HG03280 (cell line): ENCODE results near the gene CYP26C1.

Source experiments
- ATAC-seq: cut with Tn5 transposase; IDR thresholded peaks from one replicate; pipeline ENCODE4 v1.9.1; 2021; ENCODE audit warnings: mild to moderate bottlenecking, moderate library complexity; ENCODE audit not compliant: unreplicated experiment

CYP26C1 gene

DNA sequence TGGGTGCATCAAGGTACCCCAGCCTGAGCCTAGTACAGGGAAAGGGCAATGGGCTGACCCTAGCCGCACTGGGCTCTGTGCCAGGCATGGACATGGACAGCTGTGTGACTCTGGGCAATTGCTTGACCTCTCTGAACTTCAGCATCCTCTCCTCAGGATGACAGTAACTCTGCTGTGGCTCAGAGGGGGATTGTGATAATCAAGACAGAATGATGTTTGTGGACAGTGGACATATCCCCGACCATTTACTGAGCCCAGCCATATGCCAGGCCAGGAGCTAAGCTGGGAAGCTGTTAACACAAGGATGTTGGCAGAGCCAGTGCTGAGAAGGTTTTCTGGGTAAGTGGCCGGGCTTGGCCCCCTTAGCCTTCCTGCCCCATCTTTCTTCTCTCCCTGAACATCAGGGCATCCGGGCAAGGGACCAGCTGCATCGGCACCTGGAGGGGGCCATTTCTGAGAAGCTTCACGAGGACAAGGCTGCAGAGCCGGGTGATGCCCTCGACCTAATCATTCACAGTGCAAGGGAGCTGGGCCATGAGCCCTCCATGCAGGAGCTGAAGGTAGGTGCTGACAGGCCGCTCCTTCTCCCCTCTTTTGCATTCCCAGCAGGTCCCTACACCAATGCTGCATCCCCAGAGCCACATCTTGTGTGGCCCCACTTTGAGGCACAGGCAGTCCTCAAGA lies 3.5 kb downstream of the CYP26C1 start:
- no peak for ATAC-seq

DNA sequence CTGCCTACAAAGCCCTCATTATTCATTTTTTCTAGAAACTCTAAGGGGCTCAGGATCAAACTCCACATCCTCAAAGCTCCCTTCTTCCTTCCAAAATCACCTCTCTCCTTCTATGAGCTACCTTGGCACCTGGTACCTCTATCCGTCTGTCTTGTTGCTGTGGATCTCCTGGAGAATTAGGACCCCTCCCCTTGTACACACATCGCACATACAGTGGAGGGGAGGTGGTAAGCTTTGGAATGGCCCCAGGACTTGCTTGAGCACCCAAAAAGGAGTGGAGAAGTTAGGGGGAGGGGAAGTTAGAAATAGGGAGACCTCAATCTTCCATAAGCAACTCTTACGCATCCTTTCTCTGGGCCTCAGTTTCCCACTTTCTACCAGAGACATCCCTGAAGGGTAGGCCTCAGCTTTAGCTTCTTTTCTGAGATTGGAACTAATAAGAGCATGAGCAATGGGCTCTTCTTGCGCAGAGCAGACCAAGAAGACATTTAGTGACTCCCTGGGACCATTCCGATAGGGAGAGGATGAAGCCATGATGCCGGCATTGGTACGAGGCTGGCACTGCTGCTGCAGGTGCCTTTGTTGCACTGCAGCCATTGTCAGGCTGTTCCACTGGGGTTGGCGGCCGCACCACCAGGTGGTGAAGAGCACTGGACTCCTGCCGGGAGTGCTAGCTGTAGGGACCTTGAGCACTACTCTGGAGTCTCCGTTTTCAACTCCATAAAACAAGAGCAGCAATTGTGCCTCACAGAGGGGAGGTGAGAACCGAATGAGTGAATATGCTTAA lies 4.5 kb downstream of the CYP26C1 start:
- no peak for ATAC-seq

DNA sequence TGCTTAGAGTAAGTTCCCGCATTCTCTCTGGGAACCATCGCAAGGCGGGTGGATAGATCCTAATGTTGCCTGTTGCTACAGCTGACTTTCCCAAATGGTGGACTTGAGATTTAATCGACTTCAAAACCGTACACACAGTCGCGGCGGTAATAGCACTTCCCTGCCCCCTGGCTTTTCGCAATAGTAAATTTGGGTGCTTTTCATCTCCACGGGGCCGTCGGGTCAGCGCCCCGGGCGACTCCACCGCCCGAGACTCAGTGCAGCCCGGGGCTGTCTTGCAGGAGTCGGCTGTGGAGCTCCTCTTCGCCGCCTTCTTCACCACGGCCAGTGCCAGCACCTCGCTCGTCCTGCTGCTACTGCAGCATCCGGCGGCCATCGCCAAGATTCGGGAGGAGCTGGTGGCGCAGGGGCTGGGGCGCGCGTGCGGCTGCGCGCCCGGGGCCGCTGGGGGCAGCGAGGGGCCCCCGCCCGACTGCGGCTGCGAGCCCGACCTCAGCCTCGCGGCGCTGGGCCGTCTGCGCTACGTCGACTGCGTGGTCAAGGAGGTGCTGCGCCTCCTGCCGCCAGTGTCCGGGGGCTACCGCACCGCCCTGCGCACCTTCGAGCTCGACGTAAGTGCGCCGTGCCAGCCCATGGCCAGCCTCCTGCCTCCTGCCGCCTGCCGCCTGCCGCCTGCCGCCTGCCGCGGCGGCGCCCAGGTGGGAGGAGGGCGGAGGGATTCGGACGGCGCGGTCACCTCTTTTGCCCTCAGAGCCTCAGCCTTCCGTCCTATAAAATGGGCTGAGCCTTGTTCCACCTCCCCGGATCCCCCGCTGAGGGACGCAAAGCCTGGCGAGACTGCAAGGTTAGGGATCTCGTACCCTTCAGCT lies 5.3 kb downstream of the CYP26C1 start:
- ATAC-seq: no peak

DNA sequence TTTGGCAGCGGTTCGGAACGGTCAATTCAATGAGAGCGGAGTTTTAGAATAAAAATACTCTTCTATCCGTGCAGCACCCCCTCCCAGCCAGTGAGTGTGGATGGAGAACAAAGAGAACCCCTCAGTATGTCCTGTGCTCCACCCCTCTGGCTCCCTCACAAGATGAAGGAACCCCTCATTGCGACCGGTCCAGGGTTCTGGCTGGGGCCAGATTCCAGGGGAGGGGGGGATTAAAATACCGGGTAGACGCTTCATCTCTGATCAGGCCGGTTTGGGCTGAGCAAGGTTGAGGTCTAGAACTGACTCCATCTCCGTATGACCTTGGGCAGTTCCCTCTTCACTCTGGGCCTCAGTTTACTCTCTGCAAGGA lies 5.9 kb downstream of the CYP26C1 start:
- no peak for ATAC-seq

DNA sequence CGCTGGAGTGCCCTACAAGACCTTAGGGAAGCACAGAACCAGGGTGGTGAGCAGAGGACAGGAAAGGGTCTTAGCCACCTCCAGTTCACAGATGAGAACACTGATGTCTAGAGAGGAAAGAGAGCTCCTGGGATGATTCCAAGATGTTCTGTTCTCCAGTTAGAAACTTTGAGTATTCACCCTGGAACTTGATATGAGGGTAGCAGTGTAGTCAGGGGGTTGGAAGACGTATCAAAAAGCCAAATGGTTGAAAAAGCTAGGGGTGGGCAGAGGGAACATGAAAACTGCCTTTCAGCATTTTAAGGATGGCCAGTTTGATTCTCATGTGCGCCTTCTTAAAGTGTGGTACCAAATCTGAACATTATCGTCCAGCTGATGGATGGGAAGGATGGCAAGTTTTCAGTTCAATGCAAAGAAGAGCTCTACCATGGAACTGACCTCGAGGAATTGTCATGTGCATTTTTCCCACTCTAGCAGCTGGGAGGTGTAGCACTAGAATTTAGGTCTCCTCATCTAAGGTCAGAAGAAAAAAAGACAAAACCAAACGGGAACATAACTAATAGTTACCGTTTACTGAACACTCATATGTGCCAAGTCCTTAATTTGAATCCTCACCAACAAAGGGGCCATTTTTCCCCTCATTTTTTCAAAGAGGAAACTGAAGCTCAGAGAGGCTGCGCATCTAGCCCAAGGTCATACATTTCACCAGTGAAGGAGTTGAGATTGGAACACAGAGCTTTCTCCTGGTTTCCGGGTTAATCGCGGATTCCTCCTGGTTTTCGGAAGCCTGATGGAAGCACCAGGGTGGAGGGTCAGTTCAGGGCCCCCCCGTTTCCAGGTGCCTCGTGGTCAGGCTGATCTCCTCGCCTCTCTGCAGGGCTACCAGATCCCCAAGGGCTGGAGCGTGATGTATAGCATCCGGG lies 7.1 kb downstream of the CYP26C1 start:
- no peak for ATAC-seq

DNA sequence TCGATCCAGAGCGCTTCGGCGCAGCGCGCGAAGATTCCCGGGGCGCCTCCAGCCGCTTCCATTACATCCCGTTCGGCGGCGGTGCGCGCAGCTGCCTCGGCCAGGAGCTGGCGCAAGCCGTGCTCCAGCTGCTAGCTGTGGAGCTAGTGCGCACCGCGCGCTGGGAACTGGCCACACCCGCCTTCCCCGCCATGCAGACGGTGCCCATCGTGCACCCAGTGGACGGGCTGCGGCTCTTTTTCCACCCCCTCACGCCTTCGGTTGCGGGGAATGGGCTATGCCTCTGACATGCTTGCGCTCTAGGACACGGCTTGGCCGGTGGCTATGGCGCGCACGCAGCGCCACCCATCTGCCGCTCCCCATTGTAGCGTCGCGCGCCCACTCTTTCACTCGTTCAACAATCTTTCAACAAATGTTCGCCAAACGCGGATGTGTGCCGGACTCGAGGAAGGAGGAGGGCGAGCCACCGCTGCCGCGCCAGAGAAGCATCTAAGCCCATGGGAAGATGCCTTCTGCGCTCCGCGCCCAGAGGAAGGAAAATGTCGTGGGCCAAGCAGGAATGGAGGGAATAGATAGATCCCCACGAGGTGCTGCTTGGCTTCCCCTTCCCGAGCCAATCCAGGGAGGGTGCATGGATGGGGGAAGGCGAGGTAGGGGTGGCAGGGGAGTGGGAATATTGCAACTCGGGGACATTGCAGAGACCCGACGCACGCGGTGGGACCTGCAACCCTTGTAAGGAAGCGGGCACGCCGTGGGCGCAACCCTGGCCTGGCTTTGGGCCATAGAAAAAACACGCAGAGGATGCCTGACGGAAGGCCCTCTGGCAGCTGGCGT lies 8.0 kb downstream of the CYP26C1 start:
- no peak for ATAC-seq

DNA sequence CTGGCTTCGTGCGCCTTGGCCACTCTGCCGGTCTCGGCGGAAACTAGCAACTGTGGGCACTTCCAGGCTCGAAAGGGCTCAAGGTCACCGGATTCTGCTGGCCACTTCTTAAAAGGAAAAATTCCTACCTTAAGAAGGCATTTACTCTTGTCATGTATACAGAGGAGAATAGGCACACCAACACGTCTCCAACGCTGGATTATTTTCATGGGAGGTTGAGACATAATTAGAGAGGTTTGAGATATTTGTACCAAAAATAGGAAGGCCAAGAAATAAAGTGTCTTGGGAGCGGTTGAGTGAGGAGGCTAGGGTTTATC lies 8.6 kb downstream of the CYP26C1 start:
- ATAC-seq: no peak

DNA sequence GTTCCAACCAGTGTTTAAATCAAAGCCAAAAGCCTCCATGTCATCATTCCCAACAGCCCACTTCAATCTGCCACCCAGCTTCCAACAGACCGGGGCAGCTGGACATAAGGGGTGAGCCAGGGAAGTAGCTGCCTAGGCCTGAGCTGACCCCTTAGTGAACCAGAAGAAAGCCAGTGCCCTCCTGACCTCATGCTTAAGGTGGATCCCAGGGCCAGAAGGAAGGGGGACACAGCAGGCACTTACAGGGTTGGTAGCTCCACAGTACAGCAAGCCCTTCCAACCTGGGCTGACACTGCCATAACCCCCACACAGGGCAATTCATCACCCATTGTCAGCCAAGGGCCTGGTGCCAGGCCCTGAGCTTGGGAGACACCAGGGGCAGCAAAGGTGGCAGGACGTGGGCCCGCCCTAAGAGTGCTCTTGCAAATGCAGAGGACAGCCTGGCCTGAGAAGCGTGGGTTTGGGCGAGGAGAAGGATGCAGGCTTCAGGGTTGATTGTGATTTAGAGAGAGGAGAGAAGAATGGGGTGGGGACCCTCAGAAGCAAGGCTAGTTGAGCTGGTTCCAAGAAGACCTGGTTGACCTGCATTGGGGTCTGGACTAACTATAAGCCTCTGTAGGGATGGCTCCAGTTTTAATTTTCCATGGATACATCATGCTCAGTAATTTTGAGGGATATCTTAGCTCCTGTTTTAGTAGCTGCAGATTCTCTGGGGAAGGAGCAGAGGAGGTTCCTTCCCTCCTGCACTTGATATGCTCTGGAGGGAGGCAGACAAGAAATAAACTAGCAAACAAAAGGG lies 10.0 kb downstream of the CYP26C1 start:
- no peak for ATAC-seq

DNA sequence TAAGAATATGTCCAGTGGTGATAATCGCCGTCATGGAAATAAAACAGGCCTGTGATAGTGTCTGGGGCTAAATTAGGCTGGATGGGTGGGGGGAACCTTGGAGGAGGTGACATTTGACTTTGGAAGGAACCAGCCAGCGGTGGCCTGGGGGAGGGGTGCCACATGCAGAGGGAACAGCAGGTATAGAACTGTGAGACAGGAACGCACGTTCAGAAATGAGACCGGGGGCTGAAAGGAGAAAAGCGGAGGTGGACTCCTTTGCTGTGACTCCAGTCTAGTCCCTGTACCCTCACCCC lies 10.5 kb downstream of the CYP26C1 start:
- ATAC-seq: no peak

DNA sequence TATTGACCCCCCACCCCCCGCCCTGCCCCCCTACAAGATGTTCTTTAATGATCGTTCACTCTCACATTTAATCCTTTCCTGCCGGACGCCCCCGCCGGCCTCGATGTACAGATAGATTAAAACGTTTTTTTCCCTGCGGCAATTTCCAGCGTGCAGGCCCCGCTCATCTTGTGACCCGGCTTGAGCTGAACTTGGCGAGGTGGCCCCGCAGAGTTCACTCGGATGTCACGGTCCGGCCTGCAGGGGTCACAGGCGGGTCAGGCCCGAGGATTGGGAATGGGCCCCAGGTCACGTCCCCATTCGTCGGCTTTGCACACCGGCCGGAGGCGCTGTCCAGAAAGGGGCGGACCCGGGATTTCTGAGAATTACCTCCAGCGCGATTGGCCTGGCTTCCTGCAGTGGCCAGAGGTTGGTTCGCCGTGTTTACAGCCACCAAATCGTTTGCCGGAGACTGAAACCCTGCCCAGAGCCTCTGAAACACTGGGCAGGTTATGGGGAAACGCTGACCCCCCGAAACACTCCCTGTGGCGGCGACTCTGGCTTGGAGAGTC lies 11.2 kb downstream of the CYP26C1 start:
- no peak for ATAC-seq

DNA sequence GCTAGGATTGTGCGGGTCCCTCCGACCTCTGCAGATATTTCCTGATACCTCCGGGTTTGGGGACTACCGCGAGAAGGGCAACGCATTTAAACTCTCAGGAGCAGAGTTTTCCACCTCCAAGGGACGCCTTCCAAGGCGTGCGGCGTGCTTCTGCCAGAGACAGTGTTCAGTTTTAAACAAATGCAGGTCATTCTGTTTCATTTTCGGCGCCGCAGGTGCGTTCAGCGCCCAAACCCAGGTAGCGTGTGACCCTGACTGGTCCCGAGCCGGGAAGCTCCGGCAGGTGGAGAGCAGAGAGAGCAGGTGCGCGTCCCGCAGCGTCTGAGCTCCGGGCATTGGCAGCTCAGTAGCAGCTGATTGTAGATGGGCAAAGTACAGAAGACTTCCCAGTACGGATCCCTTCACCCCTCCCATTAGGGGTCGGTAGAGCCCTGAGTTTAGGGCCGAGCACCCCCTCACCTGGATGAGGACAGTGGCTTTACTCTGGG lies 11.7 kb downstream of the CYP26C1 start:
- no peak for ATAC-seq

DNA sequence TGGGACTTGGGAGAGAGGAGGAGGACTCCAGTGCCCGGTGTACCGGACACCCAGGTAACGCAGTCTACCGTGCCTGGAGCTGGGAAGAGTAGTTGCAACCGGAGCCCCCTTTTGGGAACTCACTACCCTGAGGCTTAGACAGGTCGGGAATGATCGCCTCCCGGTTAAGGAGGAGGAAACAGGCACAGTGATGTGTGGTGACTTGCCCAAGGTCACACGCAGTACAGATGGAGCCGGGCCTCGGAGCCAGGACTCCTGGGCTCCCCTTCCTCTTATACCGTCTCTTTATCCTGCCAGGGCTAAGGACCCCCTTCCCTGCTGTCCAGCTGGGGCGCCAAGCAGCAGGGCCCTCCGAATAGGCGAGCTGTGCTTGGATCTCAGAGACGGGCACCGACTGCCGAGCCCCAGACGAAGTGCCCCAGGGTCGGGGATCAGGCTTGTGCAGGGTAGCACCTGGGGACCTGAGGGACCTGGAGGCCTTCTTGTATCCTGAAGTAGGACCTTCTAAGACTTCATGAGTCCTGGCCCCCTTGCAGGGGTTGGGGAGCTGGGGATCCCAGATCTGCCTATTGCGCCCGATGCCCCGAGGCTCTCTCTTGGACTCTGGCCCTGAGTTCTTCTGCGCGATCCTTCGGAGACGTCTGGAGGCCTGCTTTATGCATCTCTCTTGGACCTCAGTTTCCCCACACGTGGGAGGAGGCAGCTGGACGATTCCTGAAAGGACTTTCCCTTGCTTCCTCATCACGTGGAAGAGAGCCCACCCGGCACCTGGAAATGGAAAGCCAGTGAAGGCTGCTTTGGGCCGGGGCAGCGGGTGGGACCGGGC lies 12.3 kb downstream of the CYP26C1 start:
- no peak for ATAC-seq

DNA sequence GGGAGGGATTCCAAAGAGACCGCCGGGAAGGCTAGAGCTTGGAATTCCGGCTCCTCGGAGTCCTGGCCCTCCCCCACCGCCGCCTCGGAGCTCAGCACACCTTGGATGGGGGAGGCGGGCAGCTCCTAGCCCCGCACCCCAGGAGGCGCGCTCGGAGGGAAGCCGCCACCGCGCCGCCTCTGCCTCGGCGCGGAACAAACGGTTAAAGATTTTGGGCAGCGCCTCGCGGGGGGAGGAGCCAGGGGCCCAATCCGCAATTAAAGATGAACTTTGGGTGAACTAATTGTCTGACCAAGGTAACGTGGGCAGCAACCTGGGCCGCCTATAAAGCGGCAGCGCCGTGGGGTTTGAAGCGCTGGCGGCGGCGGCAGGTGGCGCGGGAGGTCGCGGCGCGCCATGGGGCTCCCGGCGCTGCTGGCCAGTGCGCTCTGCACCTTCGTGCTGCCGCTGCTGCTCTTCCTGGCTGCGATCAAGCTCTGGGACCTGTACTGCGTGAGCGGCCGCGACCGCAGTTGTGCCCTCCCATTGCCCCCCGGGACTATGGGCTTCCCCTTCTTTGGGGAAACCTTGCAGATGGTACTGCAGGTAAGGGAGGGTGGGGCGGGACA lies 13.0 kb downstream of the CYP26C1 start, which contains the start of gene CYP26A1:
Gene CYP26A1 (plus strand): TSS at position 355 of the 608 bp plus-strand sequence. CDS start 42 bp downstream, at position 397.
- ATAC-seq: no peak

DNA sequence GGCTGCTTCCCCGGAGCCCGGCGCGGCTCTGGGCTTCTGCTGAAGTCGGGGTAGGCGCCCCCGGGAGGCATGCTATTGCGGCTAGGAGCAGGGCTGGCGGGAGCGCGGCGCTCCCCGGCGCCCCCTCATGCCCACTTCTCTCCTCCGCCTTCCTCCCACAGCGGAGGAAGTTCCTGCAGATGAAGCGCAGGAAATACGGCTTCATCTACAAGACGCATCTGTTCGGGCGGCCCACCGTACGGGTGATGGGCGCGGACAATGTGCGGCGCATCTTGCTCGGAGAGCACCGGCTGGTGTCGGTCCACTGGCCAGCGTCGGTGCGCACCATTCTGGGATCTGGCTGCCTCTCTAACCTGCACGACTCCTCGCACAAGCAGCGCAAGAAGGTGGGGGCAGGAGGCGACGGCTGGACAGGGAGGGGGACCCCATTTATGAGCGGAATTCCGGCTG lies 13.6 kb downstream of the CYP26C1 start:
- ATAC-seq: no peak

DNA sequence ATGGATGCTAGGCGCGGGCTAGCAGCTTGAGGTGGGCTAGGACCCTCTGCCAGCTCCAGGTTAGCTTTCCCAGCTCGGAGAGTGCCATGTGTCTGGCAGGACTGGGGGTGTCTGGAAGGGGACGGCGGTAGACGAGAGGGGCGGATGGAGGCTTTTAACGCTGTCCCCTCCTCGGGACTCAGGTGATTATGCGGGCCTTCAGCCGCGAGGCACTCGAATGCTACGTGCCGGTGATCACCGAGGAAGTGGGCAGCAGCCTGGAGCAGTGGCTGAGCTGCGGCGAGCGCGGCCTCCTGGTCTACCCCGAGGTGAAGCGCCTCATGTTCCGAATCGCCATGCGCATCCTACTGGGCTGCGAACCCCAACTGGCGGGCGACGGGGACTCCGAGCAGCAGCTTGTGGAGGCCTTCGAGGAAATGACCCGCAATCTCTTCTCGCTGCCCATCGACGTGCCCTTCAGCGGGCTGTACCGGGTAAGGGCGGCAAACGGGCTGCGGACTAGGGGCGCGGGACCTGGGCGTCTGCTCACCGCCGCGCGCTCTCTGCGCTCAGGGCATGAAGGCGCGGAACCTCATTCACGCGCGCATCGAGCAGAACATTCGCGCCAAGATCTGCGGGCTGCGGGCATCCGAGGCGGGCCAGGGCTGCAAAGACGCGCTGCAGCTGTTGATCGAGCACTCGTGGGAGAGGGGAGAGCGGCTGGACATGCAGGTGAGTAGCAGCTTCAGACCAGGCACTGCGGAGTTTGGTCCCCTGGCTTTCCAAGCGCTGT lies 14.2 kb downstream of the CYP26C1 start:
- no peak for ATAC-seq

DNA sequence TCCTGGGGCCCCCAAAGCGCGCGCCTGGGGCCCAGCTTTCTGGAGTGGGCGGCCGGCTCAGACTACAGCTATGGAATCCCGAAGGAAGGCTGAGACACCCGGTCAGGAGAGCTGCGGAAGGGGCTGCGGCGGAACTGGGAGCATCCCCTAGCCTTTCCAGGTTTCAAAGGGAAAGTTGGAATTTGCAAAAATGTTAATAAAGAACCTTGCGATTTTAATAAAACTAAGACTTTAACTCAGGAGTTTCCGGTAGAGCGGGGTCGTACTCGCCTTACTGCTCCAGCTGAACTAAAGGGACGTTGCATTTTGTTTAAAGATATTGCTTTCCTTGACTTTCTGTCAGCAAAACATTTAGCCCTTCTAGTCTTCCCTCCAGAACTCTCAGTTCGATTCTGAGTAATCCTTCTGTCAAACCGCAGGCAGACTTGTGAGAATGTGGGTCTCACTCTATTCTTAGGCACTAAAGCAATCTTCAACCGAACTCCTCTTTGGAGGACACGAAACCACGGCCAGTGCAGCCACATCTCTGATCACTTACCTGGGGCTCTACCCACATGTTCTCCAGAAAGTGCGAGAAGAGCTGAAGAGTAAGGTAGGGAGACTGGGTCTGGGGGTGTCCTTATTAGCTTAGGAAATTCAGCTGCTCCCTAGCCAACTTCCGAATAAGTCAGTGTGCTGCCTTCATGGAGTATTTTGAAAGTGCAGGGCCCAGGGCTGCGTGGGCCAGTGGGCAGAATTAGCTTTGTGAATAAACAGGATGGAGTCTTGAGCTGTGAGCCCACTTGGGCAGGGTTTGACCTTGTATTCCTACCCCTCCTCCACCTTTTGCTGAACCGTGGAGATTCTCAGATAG lies 15.0 kb downstream of the CYP26C1 start:
- no peak for ATAC-seq
